Astrocyte of the cerebellum (primary cell): ENCODE results near the gene TMEM269.

Source experiments
- DNase-seq: peaks from one replicate; pipeline ENCODE4 v3.0.0-alpha.2; 2011; ENCODE audit warnings: low read depth
- H3K4me3 ChIP-seq: 2 replicates; pipeline ENCODE4 v1.5.1; 2011; ENCODE audit warnings: mild to moderate bottlenecking, low read depth, low read length, moderate library complexity
- CTCF ChIP-seq: IDR thresholded peaks from 2 replicates; pipeline ENCODE4 v1.5.1; 2012; ENCODE audit warnings: low read length, low read depth, moderate library complexity, mild to moderate bottlenecking; ENCODE audit errors: missing control alignments
- in situ Hi-C: cut with HindIII; loops from 2 replicates; pipeline ENCODE4 v1.10.0; 2017; ENCODE audit warnings: low sequenced_read_pairs

Gene TMEM269

GRCh38 chr1:42824481-42825035 lies 39.8 kb downstream of the TMEM269 start:
- in situ Hi-C loops, result no loop called here
- TF ChIP-seq CTCF, result no peak
- H3K4me3 ChIP-seq, result no peak overlapping the region
- no peak for DNase-seq

GRCh38 chr1:42825036-42825851 lies 40.5 kb downstream of the TMEM269 start:
- in situ Hi-C loops, result no loop called here
- no peak overlapping the region for H3K4me3 ChIP-seq
- TF ChIP-seq CTCF, result no peak
- DNase-seq, result no peak

- H3K4me3 ChIP-seq, result no peak overlapping the region
- in situ Hi-C loops, result loop anchor here (5.0 kb wide), 1 partner anchor 92 kb away; no protein-coding TSS in a partner anchor
- TF ChIP-seq CTCF, result no peak
- no peak for DNase-seq
Observed at GRCh38 chr1:42830631-42831030, 45.8 kb downstream of the TMEM269 start.

DNA sequence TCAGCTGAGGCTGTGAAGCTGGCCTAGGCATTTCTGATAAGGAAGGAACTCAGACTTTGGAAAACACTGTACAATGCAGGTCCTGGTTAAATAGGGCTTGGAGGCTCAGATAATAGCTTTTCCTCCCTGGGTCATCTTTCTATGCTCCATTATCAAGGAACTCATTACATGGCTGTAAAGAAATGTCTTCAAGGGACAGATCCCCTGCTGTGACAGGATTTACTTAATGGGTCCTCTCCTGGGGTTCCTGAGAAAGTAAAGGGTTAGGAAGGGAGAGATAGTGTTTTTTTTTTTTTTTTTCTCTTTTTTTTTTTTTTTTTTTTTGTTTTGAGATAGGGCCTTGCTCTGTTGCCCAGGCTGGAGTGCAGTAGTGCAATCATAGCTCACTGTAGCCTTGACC lies 46.5 kb downstream of the TMEM269 start:
- DNase-seq, result no peak
- in situ Hi-C loops, result loop anchor here (5.0 kb wide), 1 partner anchor 91 kb away; no protein-coding TSS in a partner anchor
- H3K4me3 ChIP-seq, result no peak overlapping the region
- TF ChIP-seq CTCF, result no peak

DNA sequence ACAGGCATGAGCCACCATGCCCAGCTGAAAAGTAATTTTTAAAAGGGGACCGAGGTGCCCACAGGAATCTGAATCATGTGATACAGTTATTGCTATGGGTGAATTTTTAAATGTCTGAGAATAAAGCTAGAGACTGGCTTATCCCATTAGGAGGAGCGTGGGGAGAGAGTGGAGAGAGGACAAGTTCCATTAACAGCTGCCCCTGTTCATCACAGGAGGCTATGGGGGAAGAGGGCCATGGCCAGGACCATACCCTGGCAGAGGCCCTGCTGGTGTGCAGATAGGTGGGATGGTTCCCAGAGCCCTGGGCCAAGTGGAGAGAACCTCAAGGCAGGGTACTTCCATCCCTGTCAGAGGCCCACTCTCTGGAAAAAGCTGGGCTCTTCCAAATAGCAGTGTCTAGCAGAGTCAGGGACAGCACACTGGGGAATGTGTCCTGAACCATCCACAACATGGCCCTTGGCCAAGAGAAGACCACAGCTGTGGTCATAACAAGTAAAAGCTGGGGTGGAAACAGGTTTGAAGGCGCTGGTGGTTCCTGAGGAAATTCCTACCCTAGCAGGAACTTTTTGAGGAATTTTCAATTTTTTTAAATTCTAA lies 48.0 kb downstream of the TMEM269 start:
- no peak for TF ChIP-seq CTCF
- in situ Hi-C loops, result loop anchor here (5.0 kb wide), 1 partner anchor 90 kb away; no protein-coding TSS in a partner anchor
- no peak for DNase-seq
- H3K4me3 ChIP-seq, result no peak overlapping the region

- DNase-seq, result no peak
- in situ Hi-C loops, result loop anchor here (5.0 kb wide), 1 partner anchor 88 kb away; no protein-coding TSS in a partner anchor
- no peak overlapping the region for H3K4me3 ChIP-seq
- no peak for TF ChIP-seq CTCF
Observed at GRCh38 chr1:42833981-42834380, 49.2 kb downstream of the TMEM269 start.
